SK-N-SH (cell line): ENCODE results near the gene FRMD6.

ENCODE experiments used
- CTCF ChIP-seq: fragments of 200-600 bp; sonication (generic); IDR thresholded peaks from 2 replicates; pipeline ENCODE4 v1.6.1; 2017; ENCODE audit warnings: antibody characterized with exemption, mild to moderate bottlenecking, moderate library complexity
- FOXM1 ChIP-seq: IDR thresholded peaks from 2 replicates; pipeline ENCODE4 v1.4.0; 2012; ENCODE audit warnings: low read depth, mild to moderate bottlenecking
- JUND ChIP-seq: IDR thresholded peaks from 2 replicates; pipeline ENCODE4 v1.4.0; 2012
- TEAD4 ChIP-seq: IDR thresholded peaks from 2 replicates; pipeline ENCODE4 v1.4.0; 2012; ENCODE audit warnings: mild to moderate bottlenecking, borderline replicate concordance; ENCODE audit not compliant: insufficient read depth

DNA sequence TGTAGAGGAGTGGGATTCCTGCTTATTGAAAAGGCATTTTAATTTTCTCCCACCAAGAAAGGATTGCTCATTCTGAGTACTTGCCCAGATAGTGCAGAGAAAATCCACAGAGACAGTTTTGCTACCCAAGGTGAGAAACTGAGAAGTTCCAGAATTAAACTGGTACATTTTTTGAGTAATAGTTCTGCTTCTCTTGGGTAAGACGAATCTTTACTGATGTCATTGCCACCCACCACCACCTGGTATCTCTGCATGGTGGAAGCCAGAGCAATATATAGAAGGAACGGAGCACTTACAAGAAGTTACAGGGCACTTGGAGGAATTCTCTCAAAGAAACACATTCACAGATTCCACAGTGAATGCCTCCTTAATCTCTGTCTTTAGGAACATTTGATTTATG, 20.7 kb upstream of the FRMD6 start:
- TF ChIP-seq FOXM1 (no peak), JUND (no peak), CTCF (no peak), TEAD4 (no peak)
